GM12865 (cell line): ENCODE data around the gene GPSM1.

Experiments
- DNase-seq: peaks from one replicate; pipeline ENCODE4 v3.0.0; 2010; ENCODE audit warnings: low read depth
- H3K4me3 ChIP-seq: 2 replicates; pipeline ENCODE4 v1.5.1; 2011; ENCODE audit warnings: mild to moderate bottlenecking, low read depth, low read length, control low read depth
- TF ChIP-seq, protein P1 (sequence below): IDR thresholded peaks from 2 replicates; pipeline ENCODE4 v1.5.1; 2011; ENCODE audit warnings: low read length, control low read depth, low read depth, inconsistent platforms; ENCODE audit not compliant: insufficient read depth; ENCODE audit errors: missing control alignments

Gene GPSM1

DNA sequence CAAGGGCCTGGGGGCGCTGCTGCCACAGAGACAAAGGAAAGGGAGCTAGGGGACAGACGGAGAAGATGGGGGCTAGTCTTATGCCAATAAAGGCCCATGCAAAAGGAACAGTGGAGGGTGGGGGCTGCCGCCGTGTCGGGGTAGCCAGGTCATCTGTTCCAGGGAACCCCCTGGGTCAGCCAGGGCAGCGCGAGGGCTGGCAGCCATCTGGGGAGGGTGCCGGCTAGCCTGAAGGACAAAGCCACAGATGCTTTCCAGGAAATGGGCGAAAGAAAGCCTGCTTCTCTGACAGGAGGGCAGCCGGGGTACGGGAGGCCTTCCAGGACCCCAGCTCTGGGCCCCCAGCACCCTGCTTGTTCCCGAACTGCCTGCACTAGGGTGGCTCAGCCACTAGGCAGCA is 47.8 kb downstream of the GPSM1 start:
- TF ChIP-seq, protein P1, sequence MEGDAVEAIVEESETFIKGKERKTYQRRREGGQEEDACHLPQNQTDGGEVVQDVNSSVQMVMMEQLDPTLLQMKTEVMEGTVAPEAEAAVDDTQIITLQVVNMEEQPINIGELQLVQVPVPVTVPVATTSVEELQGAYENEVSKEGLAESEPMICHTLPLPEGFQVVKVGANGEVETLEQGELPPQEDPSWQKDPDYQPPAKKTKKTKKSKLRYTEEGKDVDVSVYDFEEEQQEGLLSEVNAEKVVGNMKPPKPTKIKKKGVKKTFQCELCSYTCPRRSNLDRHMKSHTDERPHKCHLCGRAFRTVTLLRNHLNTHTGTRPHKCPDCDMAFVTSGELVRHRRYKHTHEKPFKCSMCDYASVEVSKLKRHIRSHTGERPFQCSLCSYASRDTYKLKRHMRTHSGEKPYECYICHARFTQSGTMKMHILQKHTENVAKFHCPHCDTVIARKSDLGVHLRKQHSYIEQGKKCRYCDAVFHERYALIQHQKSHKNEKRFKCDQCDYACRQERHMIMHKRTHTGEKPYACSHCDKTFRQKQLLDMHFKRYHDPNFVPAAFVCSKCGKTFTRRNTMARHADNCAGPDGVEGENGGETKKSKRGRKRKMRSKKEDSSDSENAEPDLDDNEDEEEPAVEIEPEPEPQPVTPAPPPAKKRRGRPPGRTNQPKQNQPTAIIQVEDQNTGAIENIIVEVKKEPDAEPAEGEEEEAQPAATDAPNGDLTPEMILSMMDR: no peak
- no peak overlapping the region for H3K4me3 ChIP-seq
- no peak for DNase-seq

DNA sequence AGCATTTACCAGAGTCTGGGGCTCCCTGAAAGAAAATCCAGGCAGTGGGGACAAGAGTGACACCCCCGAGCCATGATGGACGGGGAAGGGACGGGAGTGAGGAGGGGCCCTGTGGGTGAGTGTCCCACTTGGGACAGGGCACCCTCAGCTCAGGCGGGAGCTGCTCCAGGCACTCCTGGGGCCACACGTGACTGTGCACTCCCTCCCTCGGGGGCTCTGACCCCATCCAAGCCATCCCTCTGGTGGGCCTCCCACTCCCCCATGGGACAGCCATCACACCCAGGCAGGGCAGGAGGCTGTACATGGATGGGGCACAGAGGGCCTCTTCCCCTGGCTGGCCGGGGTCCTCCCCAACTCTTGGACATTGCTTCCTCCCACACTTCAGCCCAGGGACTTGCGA is 49.1 kb downstream of the GPSM1 start:
- no peak overlapping the region for H3K4me3 ChIP-seq
- TF ChIP-seq, protein P1: no peak
- DNase-seq: no peak

DNA sequence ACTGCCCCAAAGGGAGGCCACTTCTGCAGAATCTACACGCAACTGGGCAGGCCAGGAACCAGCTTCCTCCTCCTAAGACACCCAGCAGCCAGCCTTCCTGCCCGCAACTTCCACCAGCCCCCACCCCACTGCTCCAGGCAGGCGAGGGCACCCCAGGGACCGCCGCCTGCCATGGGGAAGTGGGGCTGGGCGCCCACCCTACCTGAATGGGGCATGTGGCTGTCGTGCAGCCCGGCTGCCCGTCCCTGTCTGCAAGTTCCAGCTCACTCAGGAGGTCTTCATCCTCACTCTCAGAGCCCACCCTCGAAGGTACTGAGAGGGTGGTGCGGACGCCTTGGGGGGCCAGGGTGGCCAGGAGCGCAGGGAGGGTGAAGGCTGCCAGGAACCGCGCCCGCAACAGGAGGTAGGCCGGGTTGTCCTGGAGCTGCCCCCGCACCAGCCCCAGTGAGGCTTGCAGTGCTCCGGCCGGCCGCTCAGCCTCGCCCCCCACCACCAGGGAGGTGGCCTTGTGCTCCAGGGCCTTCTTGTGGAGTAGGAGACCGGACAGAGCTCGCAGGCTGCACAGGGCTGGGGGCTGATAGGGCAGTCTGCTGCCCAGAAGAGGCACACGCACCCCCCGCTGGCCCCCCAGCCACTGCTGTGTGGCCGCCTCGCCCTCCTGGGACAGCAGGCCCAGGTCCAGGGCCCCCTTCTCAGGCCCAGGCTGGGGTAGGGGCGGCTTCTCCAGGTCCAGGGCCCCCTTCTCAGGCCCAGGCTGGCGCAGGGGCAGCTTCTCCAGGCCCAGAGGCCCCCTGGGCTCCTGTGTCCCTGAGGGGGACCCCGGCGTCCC is 50.2 kb downstream of the GPSM1 start:
- no peak for DNase-seq
- no peak overlapping the region for H3K4me3 ChIP-seq
- TF ChIP-seq, protein P1: no peak

DNA sequence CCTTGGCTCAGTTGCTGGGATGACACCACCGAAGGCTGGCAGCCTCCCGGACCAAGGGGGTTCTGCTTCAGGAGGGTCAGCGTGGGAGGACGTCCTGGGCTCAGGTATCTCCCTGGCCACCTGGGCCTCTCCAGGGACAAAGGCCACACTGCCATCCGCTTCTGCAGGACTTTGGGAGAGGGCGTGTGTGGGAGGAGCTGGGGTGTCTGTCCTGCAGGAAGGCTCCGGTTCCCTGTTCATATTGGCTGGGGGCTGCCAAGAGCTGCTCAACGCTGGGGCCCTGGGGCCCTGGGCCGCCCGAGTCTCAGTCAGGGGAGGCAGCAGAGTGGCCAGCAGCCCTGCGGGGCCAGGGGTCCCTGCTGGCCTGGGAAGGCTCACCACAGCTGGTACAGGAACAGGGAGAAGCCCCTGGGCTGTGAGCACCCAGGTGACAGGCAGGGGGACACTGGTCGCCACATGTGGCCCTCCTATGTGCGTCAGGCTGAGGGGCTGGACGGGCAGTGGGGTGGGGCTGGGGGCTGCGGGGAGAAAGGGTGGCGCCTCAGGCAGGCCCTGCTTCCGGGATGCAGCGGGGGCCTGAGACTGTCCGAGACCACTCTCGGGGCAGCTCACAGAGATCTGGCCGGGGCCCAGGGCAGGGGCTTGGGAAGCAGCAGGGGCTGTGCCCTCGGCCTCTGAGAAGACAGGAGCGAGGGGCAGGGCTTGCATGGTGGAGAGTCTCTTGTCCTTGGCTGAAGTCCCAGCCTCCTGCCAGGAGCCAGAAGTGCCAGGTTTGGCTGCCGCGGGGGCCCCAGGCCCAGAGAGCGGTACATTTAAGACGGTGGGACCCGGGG is 51.0 kb downstream of the GPSM1 start:
- TF ChIP-seq, protein P1: no peak
- DNase-seq: no peak
- H3K4me3 ChIP-seq: no peak overlapping the region

DNA sequence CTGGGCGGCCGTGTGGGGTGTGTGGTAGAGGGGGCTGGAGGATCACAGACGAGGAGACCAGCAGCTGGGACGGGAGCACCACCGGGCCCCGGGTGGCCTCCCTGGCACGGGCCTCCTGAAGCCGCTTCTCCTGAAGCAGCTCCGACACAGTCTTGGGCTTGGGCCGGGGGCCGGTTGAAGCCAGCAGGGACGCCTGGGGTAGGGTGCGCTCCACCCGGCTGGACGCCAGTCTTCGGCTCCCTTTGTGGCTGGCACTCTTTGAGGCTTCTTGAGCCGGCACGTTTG is 51.6 kb downstream of the GPSM1 start:
- no peak overlapping the region for H3K4me3 ChIP-seq
- TF ChIP-seq, protein P1: no peak
- no peak for DNase-seq

DNA sequence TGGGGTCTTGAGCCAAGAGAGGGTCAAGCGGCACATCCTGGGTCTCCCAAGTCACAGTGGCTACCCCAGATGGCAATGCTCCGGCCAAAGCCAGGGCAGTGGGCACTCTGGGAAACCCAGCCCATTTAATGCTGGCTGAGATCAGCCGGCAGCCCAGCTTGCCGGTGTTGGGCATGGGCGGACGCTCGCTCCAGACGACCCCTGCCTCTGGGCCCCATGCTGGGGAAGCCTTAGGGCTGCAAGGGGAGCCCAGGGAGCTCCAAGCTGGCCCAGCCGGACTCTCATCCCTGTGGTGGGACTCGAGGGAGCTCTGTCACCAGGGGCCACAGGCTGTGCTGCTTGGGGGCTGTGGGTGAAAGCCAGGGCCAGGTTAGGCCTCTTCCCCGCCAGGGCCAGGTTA is 52.1 kb downstream of the GPSM1 start:
- H3K4me3 ChIP-seq: no peak overlapping the region
- DNase-seq: no peak
- TF ChIP-seq, protein P1: no peak
